ENCODE results near the gene USO1.
A peak's percentile ranks its signal among the peaks of the same experiment; 100 is the strongest.
"Not testable (repeated sequence)": the region's sequence is repeated elsewhere in the genome, so short reads cannot be mapped to it uniquely, and the experiment has no call there.

USO1 gene

DNA sequence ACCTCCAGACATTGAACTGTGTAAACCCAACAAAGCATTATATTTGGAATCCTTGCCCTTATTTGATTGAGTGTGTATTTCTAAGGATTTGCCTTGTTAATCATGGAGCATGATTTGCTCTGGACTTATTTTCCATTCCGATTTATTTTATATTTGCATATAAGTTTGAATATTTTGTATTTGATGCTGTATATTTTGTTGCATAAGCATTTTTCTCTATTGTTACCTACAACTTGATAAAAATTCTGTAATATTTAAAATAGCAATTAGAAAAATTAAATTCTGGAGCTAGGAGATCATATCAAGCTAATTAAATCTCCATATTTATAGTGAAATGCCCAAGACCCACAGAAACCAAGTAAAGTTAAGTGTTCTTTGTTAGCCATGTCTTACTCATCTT, 47.2 kb downstream of the USO1 start:
- DNase-seq: no peak

DNA sequence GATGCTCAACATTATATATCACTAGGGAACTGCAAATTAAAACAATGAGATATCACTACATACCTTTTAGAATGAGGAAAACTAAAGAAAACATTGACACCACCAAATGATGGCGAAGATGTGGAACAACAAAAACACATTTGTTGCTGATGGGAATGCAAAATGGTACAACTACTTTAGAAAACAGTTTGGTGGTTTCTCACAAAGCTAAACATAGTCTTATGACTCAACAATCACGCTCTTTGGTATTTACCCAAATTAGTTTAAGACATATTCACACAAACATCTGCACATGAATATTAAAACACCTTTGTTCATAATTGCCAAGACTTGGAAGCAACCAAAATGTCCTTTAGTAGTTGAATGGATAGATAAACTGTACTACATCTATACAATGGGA, 53.2 kb downstream of the USO1 start:
- no peak for DNase-seq

DNA sequence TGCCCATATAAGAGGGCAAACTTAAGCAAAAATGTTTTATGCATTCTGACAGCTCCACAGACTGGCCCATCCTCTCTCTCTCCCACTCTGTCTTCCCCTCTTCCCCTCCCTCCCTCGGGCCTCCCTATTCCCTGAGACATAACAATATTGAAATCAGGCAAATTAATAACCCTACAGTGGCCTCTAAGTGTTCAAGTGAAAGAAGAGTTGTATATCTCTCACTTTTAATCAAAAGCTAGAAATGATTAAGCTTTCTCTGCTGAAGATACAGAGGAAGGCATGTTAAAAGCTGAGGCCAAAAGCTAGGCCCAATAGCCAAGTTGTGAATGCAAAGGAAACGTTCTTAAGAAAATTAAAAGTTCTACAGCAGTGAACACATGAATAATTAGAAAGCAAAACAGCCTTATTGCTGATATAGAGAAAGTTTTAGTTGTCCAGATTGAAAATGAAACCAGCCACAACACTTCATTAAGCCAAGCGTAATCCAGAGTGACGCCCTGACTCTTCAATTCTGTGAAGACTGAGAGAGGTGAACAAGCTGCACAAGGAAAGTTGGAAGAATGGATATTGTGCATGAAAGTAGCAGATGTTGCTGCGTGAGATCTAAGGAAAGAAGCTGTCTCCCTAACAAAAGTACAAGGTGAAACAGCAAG, 54.9 kb downstream of the USO1 start:
- peak; percentile 42 for DNase-seq

DNA sequence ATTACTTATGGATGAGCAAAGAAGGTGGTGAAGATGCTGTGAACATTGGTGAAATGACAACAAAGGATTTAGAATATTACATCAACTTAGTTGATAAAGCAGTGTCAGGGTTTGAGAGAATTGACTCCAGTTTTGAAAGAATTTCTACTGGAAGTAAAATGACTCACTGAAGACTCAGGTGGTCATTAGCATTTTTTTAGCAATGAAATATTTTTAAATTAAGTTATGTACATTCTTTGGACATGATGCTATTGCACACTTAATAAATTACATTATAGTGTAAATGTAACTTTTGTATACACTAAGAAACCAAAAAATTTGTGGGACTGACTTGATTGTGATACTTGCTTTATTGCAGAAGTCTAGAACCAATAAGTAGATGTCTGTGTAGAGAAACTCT, 56.9 kb downstream of the USO1 start:
- DNase-seq: no peak

DNA sequence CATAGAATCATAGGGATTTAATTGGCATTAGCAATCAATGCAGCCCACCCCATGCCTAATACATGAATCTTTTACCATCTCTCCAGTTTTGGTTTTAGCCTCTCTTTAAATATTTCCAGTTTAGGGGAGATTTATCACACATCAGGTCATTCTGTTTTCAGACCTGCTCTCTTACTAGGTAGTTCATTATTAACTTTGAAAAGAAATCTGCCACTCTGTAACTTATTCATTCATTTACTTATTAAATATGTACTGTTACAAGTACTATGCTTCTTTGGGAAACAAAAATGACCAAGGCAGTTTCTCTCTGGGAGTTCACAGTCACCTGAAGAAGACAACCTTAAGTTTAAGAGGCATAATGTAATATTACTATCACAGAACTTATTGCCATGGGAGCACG, 62.1 kb downstream of the USO1 start:
- no peak for DNase-seq

DNA sequence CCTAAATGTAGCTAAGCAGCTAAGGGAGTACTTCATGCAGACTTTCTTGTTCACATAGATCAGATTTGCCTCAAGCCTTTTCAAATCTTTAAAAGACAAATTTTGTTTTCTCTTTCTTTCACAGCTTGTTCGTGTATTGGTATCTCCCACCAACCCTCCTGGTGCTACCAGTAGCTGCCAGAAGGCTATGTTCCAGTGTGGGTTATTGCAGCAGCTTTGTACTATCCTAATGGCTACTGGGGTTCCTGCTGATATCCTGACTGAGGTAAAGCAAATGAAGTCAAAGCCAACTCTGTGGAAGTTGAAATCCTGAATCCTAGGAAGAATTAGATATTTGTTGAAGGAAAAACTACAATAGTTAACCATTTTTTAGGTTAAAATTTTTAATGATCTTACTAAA, 62.6 kb downstream of the USO1 start:
- DNase-seq: no peak

DNA sequence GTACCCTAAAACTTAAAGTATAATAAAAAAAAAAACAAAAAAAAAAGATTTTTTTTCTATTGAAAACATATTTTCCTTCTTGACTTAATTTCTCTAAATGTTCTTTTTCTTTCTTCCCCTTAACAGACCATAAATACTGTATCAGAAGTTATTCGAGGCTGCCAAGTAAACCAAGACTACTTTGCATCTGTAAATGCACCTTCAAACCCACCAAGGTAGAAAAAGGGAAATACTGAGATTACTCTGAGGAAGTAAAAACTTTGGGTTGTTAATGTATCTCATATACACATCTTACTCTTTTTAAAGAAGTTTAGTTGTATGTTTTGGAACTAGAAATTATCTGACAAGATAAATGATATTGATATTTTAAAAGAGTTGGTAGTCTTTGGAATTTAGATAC, 65.6 kb downstream of the USO1 start:
- DNase-seq: no peak

DNA sequence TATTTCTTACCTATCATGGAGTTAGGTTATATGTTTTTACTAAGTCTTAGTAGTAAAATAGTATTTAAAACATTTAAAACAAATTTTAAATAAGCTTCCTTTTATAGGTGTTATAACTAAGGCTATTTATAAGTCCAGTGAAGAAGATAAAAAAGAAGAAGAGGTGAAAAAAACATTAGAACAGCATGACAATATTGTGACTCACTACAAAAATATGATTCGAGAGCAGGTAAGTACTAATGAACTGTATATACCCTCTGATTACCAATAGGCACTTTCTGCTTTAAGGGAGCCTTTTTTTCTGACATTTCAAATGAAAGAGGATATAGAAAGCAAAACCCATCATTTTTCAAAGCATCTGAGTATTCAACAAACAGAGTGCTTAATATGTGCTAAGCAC, 76.6 kb downstream of the USO1 start:
- no peak for DNase-seq

DNA sequence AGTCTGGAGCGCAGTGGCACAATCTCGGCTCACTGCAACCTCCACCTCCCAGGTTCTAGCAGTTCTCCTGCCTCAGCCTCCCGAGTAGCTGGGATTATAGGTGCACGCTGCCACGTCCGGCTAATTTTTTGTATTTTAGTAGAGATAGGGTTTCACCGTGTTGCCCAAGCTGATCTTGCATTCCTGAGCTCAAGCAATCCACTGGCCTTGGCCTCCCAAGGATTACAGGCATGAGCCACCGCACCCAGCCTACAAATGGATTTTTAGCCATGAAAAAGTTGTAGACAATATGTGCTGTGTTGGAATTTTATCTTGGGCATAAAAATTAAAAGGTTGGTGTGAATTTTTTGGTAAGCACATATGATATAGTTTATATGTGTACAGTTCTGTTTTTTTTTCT, 81.7 kb downstream of the USO1 start:
- not testable (repeated sequence) for DNase-seq

DNA sequence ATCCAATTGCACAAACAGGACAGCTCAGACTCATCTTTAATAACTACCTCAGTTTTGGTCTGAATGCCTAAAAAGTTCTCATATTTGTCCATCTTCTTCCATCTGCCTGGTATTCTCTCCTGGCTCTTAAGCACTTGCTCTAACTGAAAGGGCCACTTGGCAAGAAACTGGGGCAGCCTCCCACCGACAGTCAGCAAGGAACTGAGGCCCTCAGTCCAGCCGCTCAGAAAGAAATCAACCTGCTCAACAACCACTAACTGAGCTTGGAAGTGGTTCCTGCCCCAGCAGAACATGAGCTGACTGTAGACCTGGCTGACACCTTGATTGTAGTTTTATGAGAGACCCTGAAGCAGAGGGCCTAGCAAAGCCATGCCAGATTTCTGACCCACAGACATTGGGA, 93.5 kb downstream of the USO1 start:
- no peak for DNase-seq

DNA sequence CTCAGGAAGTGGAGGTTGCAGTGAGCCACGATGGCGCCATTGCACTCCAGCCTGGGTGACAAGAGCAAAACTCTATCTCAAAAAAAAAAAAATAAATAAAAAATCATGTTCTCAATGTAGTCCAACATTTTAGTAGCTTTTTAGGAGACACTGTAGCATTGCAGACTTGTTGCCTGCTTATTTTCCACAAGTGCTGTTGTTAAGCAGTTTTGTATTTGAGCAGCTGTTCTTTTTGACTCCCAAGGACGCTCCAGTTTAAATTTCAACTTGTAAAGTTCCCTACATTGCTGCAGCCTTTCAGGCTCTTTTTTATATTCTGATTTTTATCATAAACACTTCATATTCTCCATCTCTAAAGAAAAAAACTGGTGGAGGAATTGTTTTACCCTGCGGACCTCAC, 94.7 kb downstream of the USO1 start:
- DNase-seq: no peak

DNA sequence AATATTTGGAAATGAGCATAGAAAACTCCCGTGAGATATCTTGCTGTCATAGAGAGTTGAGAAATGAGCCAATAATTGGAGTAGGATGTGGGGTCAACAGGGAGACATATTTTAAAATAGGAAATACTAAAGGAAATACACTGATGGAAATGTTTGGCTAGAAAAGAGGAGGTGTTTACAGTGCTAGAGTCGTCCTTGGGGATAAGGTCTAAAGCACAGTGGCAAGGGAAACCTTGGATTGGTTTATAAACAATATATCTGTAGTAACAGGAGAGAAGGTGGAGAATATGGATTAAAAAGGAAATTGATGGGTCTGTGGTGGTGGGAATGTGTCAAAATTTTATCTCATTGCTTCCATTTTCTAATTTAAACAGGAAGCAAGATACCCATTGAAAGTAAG, 95.8 kb downstream of the USO1 start:
- no peak for DNase-seq

DNA sequence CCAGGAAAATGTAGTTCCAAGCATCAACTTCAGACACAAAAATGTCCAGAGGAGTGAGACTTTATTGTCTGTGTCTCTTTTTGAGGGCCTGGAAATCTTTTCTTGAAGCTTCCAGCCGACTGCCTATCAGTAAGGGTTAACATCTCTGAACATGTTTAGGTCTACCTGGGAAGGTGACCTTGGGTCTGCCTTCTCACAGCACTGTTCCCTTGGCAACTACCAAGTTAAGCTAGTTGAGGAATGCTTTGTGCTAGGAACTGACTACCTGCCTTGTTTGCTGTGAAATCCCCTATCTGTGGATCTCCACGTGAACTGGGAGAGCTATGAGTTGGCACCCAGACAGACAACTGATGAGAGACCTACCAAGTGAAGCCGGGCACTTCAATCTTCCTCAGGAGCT, 96.3 kb downstream of the USO1 start:
- DNase-seq: no peak

DNA sequence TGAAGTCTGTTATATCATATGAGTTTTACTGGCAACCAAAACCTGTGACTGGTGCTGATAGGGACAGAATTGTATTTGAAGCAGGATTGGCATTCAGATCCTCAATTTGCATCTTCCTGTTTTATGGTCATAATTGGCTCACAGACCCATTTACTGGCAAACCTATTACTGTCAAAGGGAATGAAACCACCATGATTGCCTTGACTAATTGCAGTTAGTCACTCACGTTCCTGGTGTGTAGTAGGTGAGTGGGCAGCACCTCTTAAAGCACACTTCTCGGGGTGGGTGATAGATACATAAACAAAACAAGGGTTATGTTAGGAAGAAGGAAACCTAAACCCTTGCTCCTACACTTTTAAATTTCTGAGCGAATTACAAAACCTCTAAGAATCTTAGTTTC, 96.8 kb downstream of the USO1 start:
- DNase-seq: no peak

DNA sequence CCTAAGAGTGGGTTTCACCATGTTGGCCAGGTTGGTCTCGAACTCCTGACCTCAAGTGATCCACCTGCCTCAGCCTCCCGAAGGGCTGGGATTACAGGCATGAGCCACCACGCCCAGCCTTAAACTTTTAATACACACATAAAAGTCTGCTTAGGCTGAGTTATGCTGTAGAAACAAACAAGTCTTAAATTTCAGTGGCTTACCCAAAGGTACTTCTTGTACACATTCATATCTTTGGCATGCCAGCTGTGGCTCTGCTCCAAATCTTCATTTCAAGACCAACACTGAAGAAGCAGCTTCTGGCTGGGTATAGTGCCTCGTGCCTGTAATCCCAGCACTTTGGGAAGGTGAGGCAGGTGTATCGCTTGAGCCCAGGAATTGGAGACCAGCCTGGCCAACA, 97.6 kb downstream of the USO1 start:
- no peak for DNase-seq

DNA sequence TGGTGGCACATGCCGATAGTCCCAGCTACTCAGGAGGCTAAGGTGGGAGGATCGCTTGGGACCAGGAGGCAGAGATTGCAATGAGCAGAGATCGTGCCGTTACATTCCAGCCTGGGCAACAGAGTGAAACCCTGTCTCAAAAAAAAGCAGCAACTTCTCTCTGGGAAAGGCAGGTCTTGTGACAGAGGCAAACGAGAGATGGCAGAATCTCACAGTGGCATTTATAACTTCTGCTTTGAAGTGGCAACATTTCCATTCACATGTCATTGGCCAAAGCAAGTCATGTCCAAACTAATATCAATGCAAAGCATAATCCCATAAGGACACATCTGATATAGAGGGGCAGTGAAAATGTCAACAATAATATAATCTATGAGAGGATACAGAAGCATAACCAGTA, 98.0 kb downstream of the USO1 start:
- DNase-seq: no peak

DNA sequence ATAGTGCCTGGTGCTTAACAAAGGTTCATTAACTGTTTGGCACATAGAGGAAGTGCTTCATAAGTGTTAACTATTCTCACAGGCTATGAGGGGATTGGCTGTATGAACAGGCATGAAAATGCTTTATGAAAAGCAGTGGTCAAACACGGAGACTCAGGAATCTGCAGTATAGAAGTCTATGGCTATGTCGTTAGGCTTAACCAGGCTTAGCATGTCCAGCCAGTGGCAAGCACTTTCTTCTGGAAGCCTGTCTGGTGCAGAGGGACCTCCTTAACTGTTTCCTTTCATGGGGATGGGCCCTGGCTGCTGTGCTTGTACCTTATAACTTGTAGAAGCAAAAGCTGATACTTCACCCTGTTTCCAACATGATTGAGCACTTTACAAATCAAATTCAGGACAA, 99.4 kb downstream of the USO1 start:
- DNase-seq: no peak

DNA sequence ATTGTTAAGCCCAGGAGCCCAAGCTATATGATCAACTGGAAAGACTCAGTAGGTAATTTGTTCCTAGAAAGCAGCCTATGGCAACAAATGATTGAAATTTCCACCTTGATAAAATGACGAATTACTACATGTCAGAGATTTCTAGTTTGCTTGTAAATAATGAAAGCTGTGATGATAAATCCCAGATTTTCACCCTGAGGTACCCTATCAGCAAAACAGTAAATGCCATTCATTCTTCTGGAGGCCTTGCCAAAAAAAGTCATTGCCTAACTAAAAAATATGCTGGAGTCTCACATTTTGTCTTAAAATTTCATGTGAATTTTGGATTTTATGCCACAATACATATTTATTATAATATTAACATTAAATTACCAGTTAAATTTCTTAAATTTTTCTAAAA, 106.5 kb downstream of the USO1 start:
- no peak for DNase-seq

DNA sequence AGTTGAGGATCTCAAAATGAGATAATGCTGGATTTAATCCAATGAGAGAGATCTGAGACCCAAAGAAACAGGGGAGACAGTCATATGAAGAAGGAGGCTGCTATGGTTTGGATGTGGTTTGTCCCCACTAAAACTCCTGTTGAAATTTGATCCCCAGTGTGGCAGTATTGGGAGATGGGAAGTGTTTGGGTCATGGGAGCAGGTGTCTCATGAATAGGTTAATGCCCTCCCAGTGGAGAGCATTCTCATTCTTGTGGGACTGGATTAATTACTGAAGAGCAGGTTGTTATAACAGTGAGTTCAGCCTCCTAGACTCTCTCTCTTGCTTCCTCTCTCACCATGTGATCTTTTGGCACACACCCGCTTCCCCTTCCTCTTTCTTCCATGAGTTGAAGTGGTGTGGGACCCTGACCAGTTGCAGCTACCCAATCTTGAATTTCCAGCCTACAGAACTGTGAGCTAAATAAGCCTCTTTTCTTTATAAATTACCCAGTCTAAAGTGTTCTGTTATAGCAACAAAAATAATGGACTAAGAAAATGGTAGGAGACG, 107.6 kb downstream of the USO1 start:
- no peak for DNase-seq

DNA sequence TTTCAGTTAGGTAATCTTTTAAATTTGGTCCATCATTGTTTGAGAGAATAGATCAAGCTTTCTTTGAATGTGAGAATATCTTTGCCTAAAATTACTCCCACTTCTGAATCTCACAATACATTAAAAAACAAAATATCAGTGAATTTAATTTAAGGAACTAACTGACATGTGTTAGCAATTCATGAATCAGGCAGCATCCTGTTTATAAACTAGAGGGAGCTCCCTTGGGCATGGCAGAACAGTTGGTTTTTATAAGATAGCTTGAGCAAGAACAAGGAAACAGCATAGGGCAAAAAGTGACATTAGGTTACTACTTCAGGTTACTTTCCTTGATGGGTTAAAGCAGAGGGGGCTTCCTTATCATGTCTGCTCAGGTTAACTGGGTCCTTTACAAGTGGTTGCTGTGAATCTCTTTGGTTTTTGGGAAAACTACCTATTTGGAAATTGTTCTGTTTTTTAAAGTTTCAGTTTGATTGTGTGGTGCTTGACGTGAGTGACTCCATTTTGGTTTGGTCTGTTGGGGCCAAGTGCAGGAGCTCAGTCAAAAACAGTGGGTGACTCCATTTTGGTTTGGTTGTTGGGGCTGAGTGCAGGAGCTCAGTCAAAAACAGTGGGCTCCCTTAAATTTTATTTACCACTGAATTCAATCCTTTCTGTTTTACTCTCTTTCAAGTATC, 109.9 kb downstream of the USO1 start:
- DNase-seq: no peak

DNA sequence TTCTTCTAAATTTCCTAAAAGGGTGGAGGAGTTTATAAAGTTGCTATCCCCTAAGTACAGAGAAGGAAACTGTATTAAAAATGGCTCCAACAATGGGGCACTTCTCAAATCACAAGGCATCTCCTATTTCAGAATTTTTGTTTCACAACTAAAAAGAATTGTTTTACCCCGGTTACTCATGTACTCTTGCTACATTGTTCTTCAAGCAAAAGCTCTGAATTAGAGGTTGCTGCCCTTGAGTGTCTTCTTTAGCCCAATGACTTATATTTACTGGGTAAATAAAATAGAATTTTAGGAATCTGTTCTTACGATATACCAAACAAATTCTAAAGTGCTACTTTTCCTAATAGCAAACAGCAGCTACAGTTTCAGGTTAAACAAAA, 110.4 kb downstream of the USO1 start:
- DNase-seq: no peak

DNA sequence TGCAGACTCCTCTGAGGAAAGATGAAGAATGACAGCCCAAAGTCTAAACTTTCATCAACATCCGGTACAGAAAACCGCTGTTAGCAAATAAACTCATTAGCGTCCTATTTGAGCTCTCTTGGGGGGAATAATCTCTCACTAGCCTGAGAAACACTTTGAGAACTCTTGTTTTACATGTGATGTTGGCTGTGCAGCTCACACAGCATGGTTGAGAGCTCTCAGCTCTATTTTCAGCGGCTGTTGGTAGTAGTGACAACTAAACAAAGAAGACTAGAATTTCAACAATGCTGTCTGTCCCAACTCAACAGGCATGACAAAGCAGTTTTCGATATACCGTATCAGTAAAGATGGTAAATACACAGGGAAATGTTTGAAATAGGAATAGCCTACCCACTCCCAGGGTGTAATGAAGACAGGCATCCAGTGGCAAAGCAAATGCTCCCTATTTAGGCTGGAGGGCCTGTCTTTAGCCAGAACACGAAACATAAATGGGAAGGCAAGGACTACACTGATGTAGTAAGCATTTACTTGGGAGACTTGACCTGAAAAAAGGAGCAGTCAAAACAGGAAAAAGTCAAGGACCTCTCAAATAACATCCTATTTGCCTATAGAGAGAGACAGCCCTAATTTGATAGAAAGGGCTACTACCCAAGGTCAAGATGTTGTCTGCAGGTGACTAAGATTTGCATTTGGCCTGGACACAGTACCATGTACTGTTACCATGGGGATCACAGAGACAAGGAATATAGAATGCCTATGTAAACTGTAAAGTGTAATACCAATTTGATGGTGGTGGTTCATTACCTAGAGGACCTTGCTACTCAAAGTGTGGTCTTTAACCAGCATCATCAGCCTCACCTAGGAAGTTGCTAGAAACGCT, 117.5 kb downstream of the USO1 start:
- no peak for DNase-seq

DNA sequence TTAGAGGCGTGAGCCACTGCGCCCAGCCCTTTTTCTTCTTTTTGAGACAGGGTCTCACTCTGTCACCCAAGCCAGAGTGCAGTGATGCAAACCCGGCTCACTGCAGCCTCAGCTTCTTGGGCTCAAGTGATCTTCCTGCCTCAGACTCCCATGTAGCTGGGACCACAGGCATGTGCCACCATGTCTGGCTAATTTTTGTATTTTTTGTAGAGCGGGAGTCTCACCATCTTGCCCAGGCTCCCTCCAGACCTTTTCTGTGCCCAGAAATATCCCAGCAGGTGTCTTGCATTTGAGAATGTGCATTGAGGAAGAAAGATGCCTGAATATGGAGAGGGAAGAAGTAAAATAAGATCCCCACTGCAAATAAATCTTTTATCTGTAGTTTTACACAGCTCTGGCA, 119.2 kb downstream of the USO1 start:
- no peak for DNase-seq

DNA sequence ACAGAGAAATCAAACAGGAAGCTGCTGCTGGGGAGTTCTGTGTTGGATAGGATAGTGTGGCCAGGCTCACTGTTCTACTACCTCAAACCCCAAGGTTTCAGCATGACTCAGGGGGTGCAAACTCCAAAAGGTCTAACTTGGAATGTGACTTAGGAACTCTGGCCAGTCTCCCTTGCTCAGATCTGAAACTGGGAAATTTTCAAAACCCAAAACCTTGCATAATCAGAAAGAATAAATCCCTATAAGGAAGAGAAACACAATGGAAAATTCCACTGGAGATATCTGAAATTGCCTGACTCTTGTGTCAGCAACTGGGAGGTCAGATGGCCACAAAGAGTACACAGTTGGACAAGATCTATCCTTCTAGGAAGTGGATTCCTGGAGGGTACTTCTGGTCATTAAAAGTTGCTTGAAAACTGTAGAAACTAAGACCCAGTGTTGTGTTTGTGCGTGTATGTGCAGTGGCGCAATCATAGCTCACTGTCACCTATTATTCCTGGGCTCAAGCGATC, 119.8 kb downstream of the USO1 start:
- peak; percentile 7 for DNase-seq
